Hepatocyte (in vitro differentiated cells): Measurements from ENCODE around the gene BACH2. TPM values are rescaled to one million over a fixed set of nuclear protein-coding genes. Genes with fewer than 3 reads are reported as not detected.

Experiments
- DNase-seq: peaks from one replicate; pipeline ENCODE4 v3.0.0-alpha.2; 2016; ENCODE audit warnings: low spot score
- H2AFZ ChIP-seq: fragments of 200-600 bp; sonication (generic); 2 replicates; pipeline ENCODE4 v1.6.0; 2016; ENCODE audit warnings: antibody characterized with exemption, mild to moderate bottlenecking
- H3K27ac ChIP-seq: fragments of 200-600 bp; sonication (generic); 2 replicates; pipeline ENCODE4 v1.5.1; 2016; ENCODE audit warnings: mild to moderate bottlenecking
- H3K27me3 ChIP-seq: fragments of 200-600 bp; sonication (generic); 2 replicates; pipeline ENCODE4 v1.6.1; 2016
- H3K36me3 ChIP-seq: fragments of 200-600 bp; sonication (generic); replicated peaks from 2 replicates; pipeline ENCODE4 v1.5.1; 2016; ENCODE audit warnings: low read depth; ENCODE audit not compliant: insufficient read depth
- H3K4me1 ChIP-seq: fragments of 200-600 bp; sonication (generic); 2 replicates; pipeline ENCODE4 v1.5.1; 2016; ENCODE audit warnings: mild to moderate bottlenecking, moderate library complexity; ENCODE audit not compliant: insufficient read depth
- H3K4me2 ChIP-seq: fragments of 200-600 bp; sonication (generic); 2 replicates; pipeline ENCODE4 v1.6.0; 2016
- H3K4me3 ChIP-seq: fragments of 200-600 bp; sonication (generic); 2 replicates; pipeline ENCODE4 v1.5.1; 2016; ENCODE audit warnings: mild to moderate bottlenecking
- H3K79me2 ChIP-seq: fragments of 200-600 bp; sonication (generic); 2 replicates; pipeline ENCODE4 v1.6.0; 2017; ENCODE audit warnings: mild to moderate bottlenecking
- H3K9me2 ChIP-seq: fragments of 200-600 bp; sonication (generic); replicated peaks from 2 replicates; pipeline ENCODE4 v1.6.0; 2017; ENCODE audit warnings: mild to moderate bottlenecking; ENCODE audit not compliant: insufficient read depth
- H3K9me3 ChIP-seq: fragments of 200-600 bp; sonication (generic); 2 replicates; pipeline ENCODE4 v1.5.1; 2016; ENCODE audit warnings: low read depth, mild to moderate bottlenecking
- H4K20me1 ChIP-seq: fragments of 200-600 bp; sonication (generic); 2 replicates; pipeline ENCODE4 v1.6.0; 2016; ENCODE audit warnings: mild to moderate bottlenecking; ENCODE audit not compliant: insufficient read depth, poor library complexity, severe bottlenecking
- EZH2 ChIP-seq: fragments of 200-600 bp; sonication (generic); IDR thresholded peaks from 2 replicates; pipeline ENCODE4 v1.6.1; 2016; ENCODE audit warnings: antibody characterized with exemption, mild to moderate bottlenecking, borderline replicate concordance
- EZH2phosphoT487 ChIP-seq: fragments of 200-600 bp; sonication (generic); IDR thresholded peaks from one replicate; pipeline ENCODE4 v1.6.1; 2018; ENCODE audit warnings: antibody characterized with exemption, mild to moderate bottlenecking, low read depth, moderate library complexity; ENCODE audit not compliant: unreplicated experiment, severe bottlenecking
- WGBS: methylation state at CpG from one replicate; pipeline ENCODE4 v1.1.6; 2016; ENCODE audit warnings: low lambda C conversion rate; ENCODE audit errors: missing lambda C conversion rate; 5-methylcytosine and 5-hydroxymethylcytosine counted together
- polyA plus RNA-seq: library from polyadenylated mRNA; unstranded; fragments of >200 nt; fragmentation: Nextera tagmentation; extraction: Ambion mirVana; gene quantifications from 2 replicates; pipeline ENCODE4 v1.2.1, GENCODE V29; 2016
- total RNA-seq: library from RNA; depleted of rRNA; stranded (reverse); fragments of >200 nt; gene quantifications from 2 replicates; pipeline ENCODE4 v1.2.3, GENCODE V29; 2014
- TF ChIP-seq, protein P1 (sequence below): fragments of 200-600 bp; sonication (generic); IDR thresholded peaks from 2 replicates; pipeline ENCODE4 v1.5.1; 2016; ENCODE audit warnings: antibody characterized with exemption, mild to moderate bottlenecking; ENCODE audit not compliant: poor library complexity

Gene BACH2
- total and polyA plus RNA-seq, 2 experiments from 2014 or later, result 2.3 to 2.6 TPM

- Histone ChIP-seq H4K20me1 (no peaks in the 10 kb centered on the region), H3K27me3 (no peaks in the 10 kb centered on the region), H2AFZ (no peak overlapping the region), H3K9me3 (no peaks in the 10 kb centered on the region), H3K4me1 (peaks cover 3% of the 10 kb centered on the region), H3K36me3 (no peaks in the 10 kb centered on the region), H3K27ac (peak overlapping the region; percentile 13), H3K4me2 (no peak overlapping the region), H3K9me2 (no peaks in the 10 kb centered on the region), H3K4me3 (no peak overlapping the region), H3K79me2 (no peaks in the 10 kb centered on the region)
- WGBS, result 68% methylated on average over 7 of the region's 7 CpGs
- DNase-seq, result peak; percentile 40
- TF ChIP-seq, protein P1, sequence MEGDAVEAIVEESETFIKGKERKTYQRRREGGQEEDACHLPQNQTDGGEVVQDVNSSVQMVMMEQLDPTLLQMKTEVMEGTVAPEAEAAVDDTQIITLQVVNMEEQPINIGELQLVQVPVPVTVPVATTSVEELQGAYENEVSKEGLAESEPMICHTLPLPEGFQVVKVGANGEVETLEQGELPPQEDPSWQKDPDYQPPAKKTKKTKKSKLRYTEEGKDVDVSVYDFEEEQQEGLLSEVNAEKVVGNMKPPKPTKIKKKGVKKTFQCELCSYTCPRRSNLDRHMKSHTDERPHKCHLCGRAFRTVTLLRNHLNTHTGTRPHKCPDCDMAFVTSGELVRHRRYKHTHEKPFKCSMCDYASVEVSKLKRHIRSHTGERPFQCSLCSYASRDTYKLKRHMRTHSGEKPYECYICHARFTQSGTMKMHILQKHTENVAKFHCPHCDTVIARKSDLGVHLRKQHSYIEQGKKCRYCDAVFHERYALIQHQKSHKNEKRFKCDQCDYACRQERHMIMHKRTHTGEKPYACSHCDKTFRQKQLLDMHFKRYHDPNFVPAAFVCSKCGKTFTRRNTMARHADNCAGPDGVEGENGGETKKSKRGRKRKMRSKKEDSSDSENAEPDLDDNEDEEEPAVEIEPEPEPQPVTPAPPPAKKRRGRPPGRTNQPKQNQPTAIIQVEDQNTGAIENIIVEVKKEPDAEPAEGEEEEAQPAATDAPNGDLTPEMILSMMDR, result no peak
- no peak for TF ChIP-seq EZH2
- no peak for TF ChIP-seq EZH2phosphoT487
Observed at GRCh38 chr6:90086517-90086916, 210.1 kb downstream of the BACH2 start.

DNA sequence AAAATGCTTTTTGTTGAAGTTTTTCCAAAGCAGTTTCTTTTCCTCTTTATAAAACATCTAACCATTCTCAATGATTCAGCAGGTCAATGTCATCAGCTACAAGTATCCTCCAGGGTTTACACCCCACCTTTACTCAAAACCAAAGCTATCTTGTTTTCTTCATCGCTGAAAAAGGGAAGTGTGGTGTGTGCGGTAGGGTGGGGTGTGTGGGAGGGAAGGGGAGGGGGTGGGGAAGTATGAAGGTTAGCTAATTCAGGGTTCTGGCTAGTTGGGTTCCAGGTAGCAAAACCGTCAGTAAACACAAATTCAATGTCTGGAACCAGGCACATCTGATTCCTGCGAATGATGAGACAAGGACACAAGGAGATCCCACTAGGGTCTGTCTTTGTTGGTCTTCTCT lies 212.8 kb downstream of the BACH2 start:
- H3K4me3 ChIP-seq, result no peak overlapping the region
- WGBS, result 92% methylated on average over 4 of the region's 4 CpGs
- no peaks in the 10 kb centered on the region for H3K36me3 ChIP-seq
- H4K20me1 ChIP-seq, result no peaks in the 10 kb centered on the region
- H3K4me1 ChIP-seq, result peaks cover 3% of the 10 kb centered on the region
- DNase-seq, result no peak
- no peaks in the 10 kb centered on the region for H3K27me3 ChIP-seq
- H2AFZ ChIP-seq, result no peak overlapping the region
- no peaks in the 10 kb centered on the region for H3K9me2 ChIP-seq
- no peak for TF ChIP-seq EZH2
- TF ChIP-seq, protein P1, result no peak
- no peak for TF ChIP-seq EZH2phosphoT487
- H3K4me2 ChIP-seq, result no peak overlapping the region
- no peaks in the 10 kb centered on the region for H3K9me3 ChIP-seq
- H3K27ac ChIP-seq, result no peak overlapping the region
- H3K79me2 ChIP-seq, result no peaks in the 10 kb centered on the region

GRCh38 chr6:90082847-90083246 lies 213.8 kb downstream of the BACH2 start:
- 69% methylated on average over 2 of the region's 2 CpGs for WGBS
- TF ChIP-seq EZH2 (no peak), EZH2phosphoT487 (no peak)
- TF ChIP-seq, protein P1, result no peak

More at GRCh38 chr6:90082847-90083246, 213.8 kb downstream of the BACH2 start:
- Histone ChIP-seq H2AFZ (no peak overlapping the region), H3K4me3 (no peak overlapping the region), H3K9me3 (no peaks in the 10 kb centered on the region), H4K20me1 (no peaks in the 10 kb centered on the region), H3K79me2 (no peaks in the 10 kb centered on the region), H3K27me3 (no peaks in the 10 kb centered on the region), H3K4me1 (no peaks in the 10 kb centered on the region), H3K36me3 (no peaks in the 10 kb centered on the region), H3K4me2 (no peak overlapping the region), H3K9me2 (no peaks in the 10 kb centered on the region), H3K27ac (no peak overlapping the region)
- no peak for DNase-seq
